Stimulated activated CD4-positive, alpha-beta T cell treated with anti-CD3 and anti-CD28 coated beads, Interleukin-1b, Interleukin-23, amount 100 ng/mL, for 4 hours (primary cell): ENCODE results near the gene RASSF7.
A peak's percentile ranks its signal among the peaks of the same experiment; 100 is the strongest.

Experiments used
- DNase-seq, 2 donors: peaks; one replicate each; pipeline ENCODE4 v3.0.0-alpha.2; 2020; ENCODE audit warnings: low read depth in 2 of 2

The RASSF7 gene

GRCh38 chr11:586376-587316 lies 25.9 kb downstream of the RASSF7 start:
- DNase-seq = no peak

- DNase-seq = no peak
Measured at GRCh38 chr11:587546-587945, 26.8 kb downstream of the RASSF7 start.

- DNase-seq = peak; percentile 42 to 55
Measured at GRCh38 chr11:587978-588380, 27.2 kb downstream of the RASSF7 start.

DNA sequence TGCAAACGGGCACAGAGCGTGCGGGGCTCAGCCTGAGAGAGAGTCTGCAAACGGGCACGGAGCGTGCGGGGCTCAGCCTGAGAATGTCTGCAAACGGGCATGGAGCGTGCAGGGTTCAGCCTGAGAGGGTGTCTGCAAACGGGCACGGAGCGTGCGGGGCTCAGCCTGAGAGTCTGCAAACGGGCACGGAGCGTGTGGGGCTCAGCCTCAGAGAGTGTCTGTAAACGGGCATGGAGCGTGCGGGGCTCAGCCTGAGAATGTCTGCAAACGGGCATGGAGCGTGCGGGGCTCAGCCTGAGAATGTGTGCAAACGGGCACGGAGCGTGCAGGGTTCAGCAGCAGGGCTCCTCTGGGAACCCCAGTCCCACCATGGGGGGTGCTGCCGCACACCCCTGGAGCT lies 29.0 kb downstream of the RASSF7 start:
- no peak for DNase-seq

DNA sequence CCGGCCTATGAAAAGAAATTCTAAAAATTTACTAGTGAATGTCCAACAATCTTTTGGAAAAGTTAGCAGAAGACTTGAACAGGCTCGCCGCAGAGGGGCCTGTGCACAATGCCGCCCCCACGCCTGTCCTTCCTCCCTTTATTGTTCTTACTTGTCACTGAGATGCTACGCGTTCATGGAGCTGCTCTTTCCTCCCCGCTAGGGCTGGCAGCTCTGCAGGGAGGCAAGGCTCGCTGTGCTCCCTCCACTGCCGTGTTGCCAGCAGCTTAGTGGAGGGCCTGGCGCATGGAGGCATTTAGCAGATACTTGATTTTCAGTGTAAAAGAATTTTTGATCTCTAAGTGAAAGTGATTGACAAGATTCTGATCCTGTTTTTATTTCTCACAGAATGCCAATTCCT lies 30.2 kb downstream of the RASSF7 start:
- no peak for DNase-seq

DNA sequence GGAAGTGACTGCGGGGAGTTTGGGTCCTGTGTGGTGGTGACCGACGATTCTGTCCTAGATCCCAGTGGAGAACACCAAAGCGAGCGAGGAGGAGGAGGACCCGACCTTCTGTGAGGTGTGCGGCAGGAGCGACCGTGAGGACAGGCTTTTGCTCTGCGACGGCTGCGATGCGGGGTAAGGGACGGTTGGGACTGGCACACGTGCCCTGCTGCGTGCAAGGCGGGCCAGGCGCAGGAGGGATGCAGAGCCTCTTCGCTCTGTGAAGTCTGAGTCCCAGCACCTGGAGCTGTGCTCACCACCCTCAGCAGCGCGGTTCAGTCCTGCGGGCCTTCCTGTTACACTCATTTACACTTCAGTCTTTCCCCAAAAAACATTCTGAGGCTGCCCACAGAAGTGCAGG lies 31.7 kb downstream of the RASSF7 start:
- DNase-seq = no peak

- DNase-seq = no peak
Measured at GRCh38 chr11:592918-593317, 32.1 kb downstream of the RASSF7 start.

DNA sequence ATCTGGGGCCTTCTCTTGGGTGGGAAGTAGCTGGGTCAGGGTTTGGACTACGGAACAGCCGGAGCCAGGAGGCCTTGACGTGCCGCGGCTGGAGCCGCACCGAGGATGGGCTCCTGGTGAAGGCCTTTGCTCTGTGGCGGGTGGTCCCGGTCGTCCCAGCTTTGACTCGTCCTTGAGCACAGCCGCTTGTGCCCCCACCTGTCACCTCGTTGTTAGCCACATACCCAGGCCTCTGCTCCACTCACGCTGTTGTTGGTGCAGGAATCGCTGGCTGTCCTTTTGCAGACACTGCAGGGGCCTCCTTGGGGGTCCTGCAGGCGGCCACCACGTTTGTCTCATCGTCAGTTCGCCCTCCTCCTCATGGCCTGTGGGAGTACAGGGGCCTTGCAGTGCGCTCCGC lies 32.6 kb downstream of the RASSF7 start:
- DNase-seq = no peak

DNA sequence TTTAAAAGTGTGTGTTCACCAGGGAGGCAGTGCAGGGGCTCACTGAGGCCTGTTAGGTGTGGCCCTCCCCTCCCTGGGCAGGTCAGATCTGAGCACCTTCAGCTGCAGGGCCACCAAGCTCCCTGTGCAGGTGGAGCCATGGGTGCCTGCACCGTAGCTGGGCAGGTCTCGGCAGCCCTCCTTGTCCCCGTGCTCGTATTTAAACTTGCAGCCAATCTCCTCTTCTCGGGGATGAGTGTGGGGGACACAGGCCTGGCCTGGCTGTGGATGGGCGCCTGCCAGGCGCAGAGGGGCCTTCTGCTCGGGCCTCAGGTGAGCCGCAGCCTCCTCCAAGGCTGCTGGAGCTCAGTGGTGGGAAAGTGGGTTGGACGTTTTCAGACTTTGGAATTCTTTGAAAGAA lies 34.6 kb downstream of the RASSF7 start:
- DNase-seq = no peak

DNA sequence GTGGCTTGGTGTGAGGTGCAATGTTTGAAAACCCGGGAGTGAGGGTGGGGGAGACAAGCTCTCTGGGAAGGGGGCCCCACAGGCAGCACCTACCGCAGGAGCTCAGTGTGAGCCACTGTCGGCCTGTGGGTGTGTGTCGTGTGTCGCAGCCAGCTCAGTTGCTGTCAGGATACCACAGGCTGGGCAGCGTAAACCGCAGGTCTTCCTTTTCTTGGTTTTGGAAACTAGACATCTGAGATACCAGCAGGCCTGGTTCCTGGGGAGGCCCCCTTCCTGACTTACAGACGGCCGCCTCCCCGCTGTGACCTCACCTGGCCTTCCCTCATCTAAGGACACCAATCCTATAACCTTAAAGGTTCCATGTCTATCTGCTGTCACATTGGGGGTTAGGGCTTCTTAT lies 35.6 kb downstream of the RASSF7 start:
- DNase-seq = no peak

DNA sequence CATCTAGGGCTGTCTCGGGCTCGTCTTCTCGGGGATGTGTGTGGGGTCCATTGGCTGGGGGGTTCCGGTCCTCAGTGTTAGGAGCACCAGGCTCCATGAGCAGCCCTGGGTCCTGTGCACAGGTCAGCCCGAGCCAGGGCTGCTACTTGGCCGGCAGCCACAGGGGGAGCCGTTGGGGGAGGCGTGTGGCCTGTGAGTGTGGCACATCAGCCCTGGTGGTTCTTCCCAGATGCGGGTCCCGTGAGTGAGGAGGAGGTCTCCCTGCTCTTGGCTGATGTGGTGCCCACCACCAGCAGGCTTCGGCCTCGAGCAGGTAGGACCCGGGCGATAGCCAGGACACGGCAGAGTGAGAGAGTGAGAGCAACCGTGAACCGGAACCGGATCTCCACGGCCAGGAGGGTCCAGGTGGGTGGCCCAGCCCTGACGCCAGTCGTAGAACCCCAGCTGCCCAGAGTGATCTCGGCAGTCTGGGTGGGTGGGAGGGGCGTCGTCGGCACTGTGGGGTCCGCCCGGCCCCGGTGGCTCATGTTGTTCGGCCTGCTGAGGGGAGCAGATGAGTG lies 36.5 kb downstream of the RASSF7 start:
- no peak for DNase-seq

DNA sequence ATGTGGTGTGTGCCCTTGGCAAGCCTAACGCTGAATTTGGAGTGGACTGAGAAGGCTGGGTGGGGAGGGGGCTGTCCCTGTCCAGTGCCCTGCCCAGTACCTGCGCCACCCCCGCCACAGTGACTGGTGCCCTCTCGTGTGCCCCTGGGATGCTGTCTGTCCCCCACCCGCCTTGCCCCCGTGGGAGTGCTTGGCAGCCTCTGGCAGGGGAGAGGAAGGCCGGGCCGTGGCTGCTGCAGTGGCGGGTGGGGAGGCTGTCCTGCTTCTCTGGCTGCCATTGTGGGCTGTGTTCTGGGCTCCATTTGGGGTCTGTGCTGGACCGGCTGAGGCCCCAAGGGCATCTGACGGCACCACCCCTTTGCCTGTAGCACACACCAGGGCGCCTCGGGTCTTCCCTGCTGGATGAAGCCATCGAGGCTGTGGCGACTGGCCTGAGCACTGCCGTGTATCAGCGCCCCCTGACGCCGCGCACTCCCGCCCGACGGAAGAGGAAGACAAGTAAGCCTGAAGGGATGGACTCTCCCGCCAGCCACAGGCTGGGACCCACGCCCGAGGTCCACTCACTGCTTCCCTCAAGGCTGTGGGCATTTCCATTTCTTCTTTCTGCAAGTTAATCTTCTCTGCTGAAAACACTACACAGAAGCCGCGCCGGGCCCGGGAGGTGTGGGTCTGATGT lies 37.4 kb downstream of the RASSF7 start:
- DNase-seq = no peak

DNA sequence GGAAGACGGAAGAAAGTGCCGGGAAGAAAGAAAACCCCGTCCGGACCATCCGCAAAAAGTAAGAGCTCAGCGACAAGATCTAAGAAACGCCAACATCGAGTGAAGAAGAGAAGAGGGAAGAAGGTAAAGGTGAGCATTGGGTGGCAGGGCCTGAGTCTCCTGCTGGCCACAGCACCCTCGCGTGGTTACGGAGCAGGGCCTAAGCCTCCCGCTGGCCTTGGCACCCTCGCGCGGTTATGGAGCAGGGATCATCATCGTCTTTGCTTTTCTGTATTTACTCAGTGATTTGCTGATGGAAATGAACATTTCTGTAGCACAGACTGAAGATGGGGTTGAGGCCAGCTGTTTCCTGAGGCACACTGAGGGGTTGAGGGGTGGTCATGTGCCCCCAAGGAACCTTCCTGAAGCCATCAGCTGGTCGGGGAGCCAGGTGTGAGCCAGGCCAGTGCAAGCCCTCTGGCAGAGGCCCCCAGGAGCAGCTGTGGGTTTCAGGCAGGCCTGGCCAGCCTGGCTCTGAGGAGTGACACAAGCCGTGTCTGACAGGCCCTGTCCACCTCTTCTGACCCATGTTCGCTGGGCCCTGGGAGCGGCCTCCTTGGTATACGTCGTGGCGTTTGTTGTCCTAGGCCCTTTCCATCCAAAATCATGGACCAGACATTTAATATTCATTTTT lies 40.9 kb downstream of the RASSF7 start:
- DNase-seq = no peak

DNA sequence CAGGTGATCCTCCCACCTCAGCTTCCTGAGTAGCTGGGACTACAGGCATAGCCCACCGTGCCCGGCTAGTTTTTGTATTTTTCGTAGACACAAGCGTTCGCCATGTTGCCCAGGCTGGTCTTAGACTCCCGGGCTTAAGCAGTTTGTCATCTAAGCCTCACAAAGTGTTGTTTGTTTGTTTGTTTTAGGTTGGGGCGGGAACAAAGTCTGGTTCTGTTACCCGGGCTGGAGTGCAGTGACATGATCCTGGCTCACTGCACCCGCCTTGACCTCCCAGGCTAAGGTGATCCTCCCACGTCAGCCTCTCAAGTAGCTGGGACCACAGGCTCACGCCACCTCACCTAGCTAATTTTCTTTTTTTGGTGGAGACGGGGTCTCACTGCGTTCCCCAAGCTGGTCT lies 42.4 kb downstream of the RASSF7 start:
- no peak for DNase-seq

DNA sequence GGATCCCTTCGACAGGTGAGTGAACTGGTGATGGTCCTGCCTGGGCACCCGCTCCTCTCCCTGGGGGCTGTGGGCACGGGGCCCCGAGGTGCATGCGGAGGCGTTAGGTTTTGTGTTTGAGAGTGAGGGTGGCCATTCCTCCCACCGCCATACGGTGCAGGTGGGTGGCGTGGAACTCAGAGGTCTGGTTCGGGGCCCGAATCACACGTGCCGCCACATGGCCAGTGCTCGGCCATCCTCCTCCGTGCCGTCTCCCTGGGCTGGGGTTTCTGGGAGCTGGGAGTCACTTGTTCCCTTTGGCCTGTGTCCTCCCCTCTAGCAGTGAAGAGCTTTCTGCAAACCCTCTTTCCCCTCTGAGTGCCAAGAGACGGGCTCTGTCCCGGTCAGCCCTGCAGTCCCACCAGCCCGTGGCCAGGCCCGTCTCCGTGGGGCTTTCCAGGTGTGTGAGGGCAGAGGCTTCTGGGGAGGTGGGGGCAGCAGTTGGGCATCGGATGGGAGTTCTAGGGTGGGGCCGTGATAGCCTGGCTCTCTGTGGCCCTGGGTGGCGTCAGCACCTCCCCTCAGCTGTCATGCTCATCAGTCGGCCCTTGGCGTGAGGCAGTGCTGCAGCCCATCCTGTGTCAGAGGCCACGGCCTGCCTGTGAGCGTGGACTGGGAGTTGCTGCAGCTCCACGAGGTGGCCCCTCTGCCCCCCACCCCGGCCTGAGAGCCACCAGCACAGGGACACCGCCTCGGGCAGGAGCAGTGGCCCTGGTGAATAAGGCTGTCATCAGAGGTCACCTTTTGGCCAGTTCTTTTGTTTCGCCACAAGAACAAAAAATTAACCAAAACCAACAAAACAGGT lies 44.7 kb downstream of the RASSF7 start:
- no peak for DNase-seq

- DNase-seq = no peak
Measured at GRCh38 chr11:606245-606644, 45.5 kb downstream of the RASSF7 start.

DNA sequence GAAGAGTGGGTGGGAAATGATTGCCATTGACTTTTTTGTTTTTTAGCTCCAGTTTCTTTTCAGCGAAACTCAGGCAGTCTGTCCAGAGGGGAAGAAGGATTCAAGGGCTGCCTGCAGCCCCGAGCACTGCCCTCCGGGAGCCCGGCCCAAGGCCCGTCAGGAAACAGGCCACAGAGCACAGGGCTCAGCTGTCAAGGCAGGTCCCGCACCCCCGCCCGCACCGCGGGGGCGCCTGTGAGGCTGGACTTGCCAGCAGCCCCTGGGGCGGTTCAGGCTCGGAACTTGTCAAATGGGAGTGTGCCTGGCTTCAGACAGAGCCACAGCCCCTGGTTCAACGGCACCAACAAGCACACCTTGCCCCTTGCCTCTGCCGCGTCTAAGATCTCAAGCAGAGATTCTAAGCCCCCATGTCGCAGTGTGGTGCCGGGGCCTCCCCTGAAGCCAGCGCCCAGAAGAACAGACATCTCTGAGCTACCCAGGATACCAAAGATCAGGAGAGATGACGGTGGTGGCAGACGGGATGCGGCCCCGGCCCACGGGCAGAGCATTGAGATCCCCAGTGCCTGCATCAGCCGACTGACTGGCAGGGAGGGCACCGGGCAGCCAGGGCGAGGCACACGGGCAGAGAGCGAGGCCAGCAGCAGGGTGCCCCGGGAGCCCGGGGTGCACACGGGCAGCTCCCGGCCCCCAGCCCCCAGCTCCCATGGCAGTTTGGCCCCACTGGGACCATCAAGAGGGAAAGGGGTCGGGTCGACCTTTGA lies 46.4 kb downstream of the RASSF7 start:
- no peak for DNase-seq

- DNase-seq = no peak
Measured at GRCh38 chr11:607971-608659, 47.3 kb downstream of the RASSF7 start.

GRCh38 chr11:608791-609251 lies 48.1 kb downstream of the RASSF7 start:
- no peak for DNase-seq

DNA sequence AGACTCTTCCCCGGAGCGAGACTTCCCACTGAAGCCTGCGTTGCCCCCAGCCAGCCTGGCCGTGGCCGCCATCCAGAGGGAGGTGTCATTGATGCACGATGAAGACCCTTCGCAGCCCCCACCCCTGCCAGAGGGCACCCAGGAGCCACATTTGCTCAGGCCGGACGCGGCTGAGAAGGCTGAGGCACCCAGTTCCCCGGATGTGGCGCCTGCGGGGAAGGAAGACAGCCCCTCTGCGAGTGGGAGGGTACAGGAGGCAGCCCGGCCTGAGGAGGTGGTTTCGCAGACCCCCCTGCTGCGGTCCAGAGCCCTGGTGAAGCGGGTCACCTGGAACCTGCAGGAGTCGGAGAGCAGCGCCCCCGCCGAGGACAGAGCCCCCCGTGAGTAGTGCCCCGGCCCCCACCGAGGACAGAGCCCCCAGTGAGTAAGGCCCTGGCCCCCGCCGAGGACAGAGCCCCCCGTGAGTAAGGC lies 48.6 kb downstream of the RASSF7 start:
- no peak for DNase-seq
